SK-N-SH (cell line): Measurements from ENCODE around the gene PRKN.

Experiments used
- EP300 ChIP-seq, 2 experiments: IDR thresholded peaks; 2 replicates each; pipeline versions ENCODE4 v1.4.0 to v1.6.1; 2012; ENCODE audit warnings: borderline replicate concordance in 1 of 2, low read depth in 1 of 2, low read length in 1 of 2
- PBX3 ChIP-seq: IDR thresholded peaks from 2 replicates; pipeline ENCODE4; 2012
- RCOR1 ChIP-seq: fragments of 150-350 bp; IDR thresholded peaks from 2 replicates; pipeline ENCODE4 v1.6.1; 2017; ENCODE audit warnings: antibody characterized with exemption, low read length
- SMC3 ChIP-seq: IDR thresholded peaks from 2 replicates; pipeline ENCODE4 v1.6.1; 2012; ENCODE audit warnings: low read depth, low read length, improper control_type of control experiment
- TEAD4 ChIP-seq: IDR thresholded peaks from 2 replicates; pipeline ENCODE4 v1.4.0; 2012; ENCODE audit warnings: mild to moderate bottlenecking, borderline replicate concordance; ENCODE audit not compliant: insufficient read depth
- YY1 ChIP-seq: IDR thresholded peaks from 2 replicates; pipeline ENCODE4 v1.4.0; 2012; ENCODE audit warnings: low read depth, mild to moderate bottlenecking
- TF ChIP-seq, protein P1 (sequence below): fragments of 200-600 bp; sonication (generic); IDR thresholded peaks from 2 replicates; pipeline ENCODE4 v1.6.1; 2017; ENCODE audit warnings: antibody characterized with exemption, mild to moderate bottlenecking, moderate library complexity
- TF ChIP-seq, protein P2 (sequence below): IDR thresholded peaks from 2 replicates; pipeline ENCODE4 v1.4.0; 2012; ENCODE audit warnings: low read depth
- TF ChIP-seq, protein P3 (sequence below): IDR thresholded peaks from 2 replicates; pipeline ENCODE4 v1.6.1; 2012; ENCODE audit warnings: mild to moderate bottlenecking, low read depth, low read length, moderate library complexity
- TF ChIP-seq, protein P4 (sequence below): IDR thresholded peaks from 2 replicates; pipeline ENCODE4 v1.4.0; 2012; ENCODE audit warnings: low read depth, borderline replicate concordance
- TF ChIP-seq, protein P5 (sequence below): fragments of 150-350 bp; IDR thresholded peaks from 2 replicates; pipeline ENCODE4 v1.6.1; 2017; ENCODE audit warnings: antibody characterized with exemption, low read length, low read depth, borderline replicate concordance

DNA sequence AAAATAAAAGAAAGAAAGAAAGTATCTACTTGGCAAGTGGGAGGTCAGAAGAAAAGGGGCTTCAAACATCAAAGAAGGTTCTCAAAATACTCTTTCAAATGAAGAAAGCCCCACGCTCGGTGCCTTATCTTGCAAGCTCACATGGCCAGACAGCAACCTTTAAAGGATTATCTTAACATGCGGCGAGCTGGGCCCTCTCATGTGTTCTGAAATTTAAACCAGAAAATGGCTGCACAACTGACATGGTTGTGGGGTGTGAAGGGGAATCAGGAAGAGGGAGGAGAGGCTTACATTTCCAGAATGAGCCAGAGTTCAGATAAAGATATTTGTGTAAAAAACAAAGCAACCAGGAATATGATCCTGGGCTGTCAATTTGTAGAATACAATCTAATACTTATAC lies 363.1 kb downstream of the PRKN start:
- TF ChIP-seq, protein P1, sequence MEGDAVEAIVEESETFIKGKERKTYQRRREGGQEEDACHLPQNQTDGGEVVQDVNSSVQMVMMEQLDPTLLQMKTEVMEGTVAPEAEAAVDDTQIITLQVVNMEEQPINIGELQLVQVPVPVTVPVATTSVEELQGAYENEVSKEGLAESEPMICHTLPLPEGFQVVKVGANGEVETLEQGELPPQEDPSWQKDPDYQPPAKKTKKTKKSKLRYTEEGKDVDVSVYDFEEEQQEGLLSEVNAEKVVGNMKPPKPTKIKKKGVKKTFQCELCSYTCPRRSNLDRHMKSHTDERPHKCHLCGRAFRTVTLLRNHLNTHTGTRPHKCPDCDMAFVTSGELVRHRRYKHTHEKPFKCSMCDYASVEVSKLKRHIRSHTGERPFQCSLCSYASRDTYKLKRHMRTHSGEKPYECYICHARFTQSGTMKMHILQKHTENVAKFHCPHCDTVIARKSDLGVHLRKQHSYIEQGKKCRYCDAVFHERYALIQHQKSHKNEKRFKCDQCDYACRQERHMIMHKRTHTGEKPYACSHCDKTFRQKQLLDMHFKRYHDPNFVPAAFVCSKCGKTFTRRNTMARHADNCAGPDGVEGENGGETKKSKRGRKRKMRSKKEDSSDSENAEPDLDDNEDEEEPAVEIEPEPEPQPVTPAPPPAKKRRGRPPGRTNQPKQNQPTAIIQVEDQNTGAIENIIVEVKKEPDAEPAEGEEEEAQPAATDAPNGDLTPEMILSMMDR, result no peak
- TF ChIP-seq, protein P2, sequence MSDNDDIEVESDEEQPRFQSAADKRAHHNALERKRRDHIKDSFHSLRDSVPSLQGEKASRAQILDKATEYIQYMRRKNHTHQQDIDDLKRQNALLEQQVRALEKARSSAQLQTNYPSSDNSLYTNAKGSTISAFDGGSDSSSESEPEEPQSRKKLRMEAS, result no peak
- no peak for TF ChIP-seq PBX3
- TF ChIP-seq, protein P3, sequence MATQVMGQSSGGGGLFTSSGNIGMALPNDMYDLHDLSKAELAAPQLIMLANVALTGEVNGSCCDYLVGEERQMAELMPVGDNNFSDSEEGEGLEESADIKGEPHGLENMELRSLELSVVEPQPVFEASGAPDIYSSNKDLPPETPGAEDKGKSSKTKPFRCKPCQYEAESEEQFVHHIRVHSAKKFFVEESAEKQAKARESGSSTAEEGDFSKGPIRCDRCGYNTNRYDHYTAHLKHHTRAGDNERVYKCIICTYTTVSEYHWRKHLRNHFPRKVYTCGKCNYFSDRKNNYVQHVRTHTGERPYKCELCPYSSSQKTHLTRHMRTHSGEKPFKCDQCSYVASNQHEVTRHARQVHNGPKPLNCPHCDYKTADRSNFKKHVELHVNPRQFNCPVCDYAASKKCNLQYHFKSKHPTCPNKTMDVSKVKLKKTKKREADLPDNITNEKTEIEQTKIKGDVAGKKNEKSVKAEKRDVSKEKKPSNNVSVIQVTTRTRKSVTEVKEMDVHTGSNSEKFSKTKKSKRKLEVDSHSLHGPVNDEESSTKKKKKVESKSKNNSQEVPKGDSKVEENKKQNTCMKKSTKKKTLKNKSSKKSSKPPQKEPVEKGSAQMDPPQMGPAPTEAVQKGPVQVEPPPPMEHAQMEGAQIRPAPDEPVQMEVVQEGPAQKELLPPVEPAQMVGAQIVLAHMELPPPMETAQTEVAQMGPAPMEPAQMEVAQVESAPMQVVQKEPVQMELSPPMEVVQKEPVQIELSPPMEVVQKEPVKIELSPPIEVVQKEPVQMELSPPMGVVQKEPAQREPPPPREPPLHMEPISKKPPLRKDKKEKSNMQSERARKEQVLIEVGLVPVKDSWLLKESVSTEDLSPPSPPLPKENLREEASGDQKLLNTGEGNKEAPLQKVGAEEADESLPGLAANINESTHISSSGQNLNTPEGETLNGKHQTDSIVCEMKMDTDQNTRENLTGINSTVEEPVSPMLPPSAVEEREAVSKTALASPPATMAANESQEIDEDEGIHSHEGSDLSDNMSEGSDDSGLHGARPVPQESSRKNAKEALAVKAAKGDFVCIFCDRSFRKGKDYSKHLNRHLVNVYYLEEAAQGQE, result no peak
- TF ChIP-seq RCOR1, result no peak
- TF ChIP-seq, protein P4, sequence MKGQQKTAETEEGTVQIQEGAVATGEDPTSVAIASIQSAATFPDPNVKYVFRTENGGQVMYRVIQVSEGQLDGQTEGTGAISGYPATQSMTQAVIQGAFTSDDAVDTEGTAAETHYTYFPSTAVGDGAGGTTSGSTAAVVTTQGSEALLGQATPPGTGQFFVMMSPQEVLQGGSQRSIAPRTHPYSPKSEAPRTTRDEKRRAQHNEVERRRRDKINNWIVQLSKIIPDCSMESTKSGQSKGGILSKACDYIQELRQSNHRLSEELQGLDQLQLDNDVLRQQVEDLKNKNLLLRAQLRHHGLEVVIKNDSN, result no peak
- TF ChIP-seq, protein P5, sequence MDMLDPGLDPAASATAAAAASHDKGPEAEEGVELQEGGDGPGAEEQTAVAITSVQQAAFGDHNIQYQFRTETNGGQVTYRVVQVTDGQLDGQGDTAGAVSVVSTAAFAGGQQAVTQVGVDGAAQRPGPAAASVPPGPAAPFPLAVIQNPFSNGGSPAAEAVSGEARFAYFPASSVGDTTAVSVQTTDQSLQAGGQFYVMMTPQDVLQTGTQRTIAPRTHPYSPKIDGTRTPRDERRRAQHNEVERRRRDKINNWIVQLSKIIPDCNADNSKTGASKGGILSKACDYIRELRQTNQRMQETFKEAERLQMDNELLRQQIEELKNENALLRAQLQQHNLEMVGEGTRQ, result no peak
- no peak for TF ChIP-seq YY1
- TF ChIP-seq EP300 (IDR thresholded peaks at IDR 0.05; ENCODE audit: borderline replicate concordance in 1 of 2, low read depth in 1 of 2, low read length in 1 of 2), result no peak
- TF ChIP-seq TEAD4, result no peak
- no peak for TF ChIP-seq SMC3
